ENCODE data around the gene SLC19A1. TPM values are rescaled to one million over a fixed set of nuclear protein-coding genes. Genes with fewer than 3 reads are reported as not detected.

Gene SLC19A1
- total RNA-seq, 1 donor from 2014 or later: 6.5 TPM

GRCh38 chr21:45559216-45560105, 17.2 kb upstream of the SLC19A1 start:
- Mint-ChIP-seq H3K27ac (ENCODE audit: unreplicated experiment) (no peak overlapping the region), H3K4me1 (ENCODE audit: low read depth) (peaks cover 21% of the 10 kb centered on the region), H3K27me3 (ENCODE audit: low read depth) (peaks cover 8% of the 10 kb centered on the region), H3K36me3 (ENCODE audit: low read depth) (peaks cover 2% of the 10 kb centered on the region), H3K9me3 (ENCODE audit: low read depth) (peaks cover 8% of the 10 kb centered on the region), H3K4me3 (ENCODE audit: unreplicated experiment) (no peak overlapping the region)
- no peak for DNase-seq (ENCODE audit: low spot score)
- TF ChIP-seq, protein P1, sequence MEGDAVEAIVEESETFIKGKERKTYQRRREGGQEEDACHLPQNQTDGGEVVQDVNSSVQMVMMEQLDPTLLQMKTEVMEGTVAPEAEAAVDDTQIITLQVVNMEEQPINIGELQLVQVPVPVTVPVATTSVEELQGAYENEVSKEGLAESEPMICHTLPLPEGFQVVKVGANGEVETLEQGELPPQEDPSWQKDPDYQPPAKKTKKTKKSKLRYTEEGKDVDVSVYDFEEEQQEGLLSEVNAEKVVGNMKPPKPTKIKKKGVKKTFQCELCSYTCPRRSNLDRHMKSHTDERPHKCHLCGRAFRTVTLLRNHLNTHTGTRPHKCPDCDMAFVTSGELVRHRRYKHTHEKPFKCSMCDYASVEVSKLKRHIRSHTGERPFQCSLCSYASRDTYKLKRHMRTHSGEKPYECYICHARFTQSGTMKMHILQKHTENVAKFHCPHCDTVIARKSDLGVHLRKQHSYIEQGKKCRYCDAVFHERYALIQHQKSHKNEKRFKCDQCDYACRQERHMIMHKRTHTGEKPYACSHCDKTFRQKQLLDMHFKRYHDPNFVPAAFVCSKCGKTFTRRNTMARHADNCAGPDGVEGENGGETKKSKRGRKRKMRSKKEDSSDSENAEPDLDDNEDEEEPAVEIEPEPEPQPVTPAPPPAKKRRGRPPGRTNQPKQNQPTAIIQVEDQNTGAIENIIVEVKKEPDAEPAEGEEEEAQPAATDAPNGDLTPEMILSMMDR (IDR thresholded peaks at IDR 0.05): no peak

DNA sequence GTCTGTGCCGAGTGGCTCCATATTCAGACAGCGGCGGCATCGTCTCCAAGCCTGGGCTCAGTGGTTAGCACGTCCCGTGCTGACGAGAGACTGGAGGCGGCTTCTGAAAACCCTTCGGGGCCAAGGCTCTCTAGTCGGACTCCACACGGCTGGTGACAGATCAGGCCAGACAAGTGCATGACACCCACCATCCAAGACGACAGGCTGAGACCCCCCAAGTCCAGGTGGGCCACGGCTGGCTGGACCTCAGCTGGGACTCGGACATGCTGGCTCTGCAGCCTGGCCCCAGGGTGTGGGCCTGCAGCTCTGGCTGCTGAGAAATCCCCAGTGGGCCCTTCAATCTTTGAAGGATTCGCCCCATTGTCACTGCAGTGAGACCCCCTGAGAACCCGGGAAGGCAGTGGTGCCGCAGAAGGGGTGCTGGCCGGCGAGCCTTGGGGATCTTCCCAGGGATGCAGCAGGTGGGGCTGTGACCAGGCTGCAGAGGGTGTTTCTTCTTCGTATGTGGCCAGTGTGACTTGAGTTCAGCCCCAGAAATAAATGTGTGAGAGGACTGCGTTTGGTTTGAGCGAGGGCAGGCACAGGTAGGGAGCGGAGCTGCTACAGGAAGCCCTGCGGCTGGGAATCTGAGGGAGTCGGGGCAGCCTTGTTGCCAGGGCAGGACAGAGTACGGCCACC, 15.9 kb upstream of the SLC19A1 start:
- Mint-ChIP-seq H3K4me1 (ENCODE audit: low read depth) (peaks cover 18% of the 10 kb centered on the region), H3K4me3 (ENCODE audit: unreplicated experiment) (no peak overlapping the region), H3K36me3 (ENCODE audit: low read depth) (no peaks in the 10 kb centered on the region), H3K9me3 (ENCODE audit: low read depth) (peaks cover 1% of the 10 kb centered on the region), H3K27ac (ENCODE audit: unreplicated experiment) (no peak overlapping the region), H3K27me3 (ENCODE audit: low read depth) (peaks cover 4% of the 10 kb centered on the region)
- TF ChIP-seq, protein P1 (IDR thresholded peaks at IDR 0.05): no peak
- DNase-seq (ENCODE audit: low spot score): peak; percentile 69

- Mint-ChIP-seq H3K27ac (ENCODE audit: unreplicated experiment) (no peak overlapping the region), H3K9me3 (ENCODE audit: low read depth) (no peaks in the 10 kb centered on the region), H3K27me3 (ENCODE audit: low read depth) (peaks cover 4% of the 10 kb centered on the region), H3K4me1 (ENCODE audit: low read depth) (peaks cover 12% of the 10 kb centered on the region), H3K4me3 (ENCODE audit: unreplicated experiment) (no peak overlapping the region), H3K36me3 (ENCODE audit: low read depth) (no peaks in the 10 kb centered on the region)
- DNase-seq (ENCODE audit: low spot score): peak; percentile 66
- TF ChIP-seq, protein P1 (IDR thresholded peaks at IDR 0.05): no peak
Observed at GRCh38 chr21:45557616-45558043, 15.4 kb upstream of the SLC19A1 start.

GRCh38 chr21:45556645-45557615, 14.7 kb upstream of the SLC19A1 start:
- peaks cover 8% of the 10 kb centered on the region for H3K4me1 Mint-ChIP-seq (ENCODE audit: low read depth)
- no peak overlapping the region for H3K4me3 Mint-ChIP-seq (ENCODE audit: unreplicated experiment)
- TF ChIP-seq, protein P1 (IDR thresholded peaks at IDR 0.05): no peak
- H3K27me3 Mint-ChIP-seq (ENCODE audit: low read depth): peaks cover 4% of the 10 kb centered on the region
- peak; percentile 93 for DNase-seq (ENCODE audit: low spot score)
- no peaks in the 10 kb centered on the region for H3K36me3 Mint-ChIP-seq (ENCODE audit: low read depth)
- no peak overlapping the region for H3K27ac Mint-ChIP-seq (ENCODE audit: unreplicated experiment)
- H3K9me3 Mint-ChIP-seq (ENCODE audit: low read depth): no peaks in the 10 kb centered on the region
